H9 (cell line): Measurements from ENCODE around the gene SPDEF. TPM values are rescaled to one million over a fixed set of nuclear protein-coding genes. Genes with fewer than 3 reads are reported as not detected.

Experiments used
- DNase-seq: peaks from one replicate; pipeline ENCODE4 v3.0.0-alpha.2; 2017
- H2AFZ ChIP-seq: one replicate; pipeline ENCODE4 v1.6.1; 2013; ENCODE audit warnings: mild to moderate bottlenecking, low read length, control low read depth, moderate library complexity
- H2AK5ac ChIP-seq: 2 replicates; pipeline ENCODE4 v1.6.1; 2013; ENCODE audit warnings: low read length, control low read depth, mixed read lengths; ENCODE audit not compliant: insufficient read length
- H2BK120ac ChIP-seq: one replicate; pipeline ENCODE4 v1.6.1; 2013; ENCODE audit warnings: low read depth, mild to moderate bottlenecking, low read length, control low read depth, inconsistent platforms; ENCODE audit not compliant: poor library complexity, severe bottlenecking
- H2BK12ac ChIP-seq: 2 replicates; pipeline ENCODE4 v1.6.1; 2013; ENCODE audit warnings: low read length, control low read depth, mixed read lengths, low read depth; ENCODE audit not compliant: insufficient read length
- H2BK15ac ChIP-seq: 2 replicates; pipeline ENCODE4 v1.6.1; 2013; ENCODE audit warnings: low read depth, low read length, control low read depth
- H2BK20ac ChIP-seq: one replicate; pipeline ENCODE4 v1.6.1; 2013; ENCODE audit warnings: low read depth, mild to moderate bottlenecking, low read length, control low read depth, inconsistent platforms; ENCODE audit not compliant: poor library complexity, severe bottlenecking
- H2BK5ac ChIP-seq: 2 replicates; pipeline ENCODE4 v1.6.1; 2013; ENCODE audit warnings: low read length, control low read depth, mixed read lengths; ENCODE audit not compliant: insufficient read length
- H3K14ac ChIP-seq: 2 replicates; pipeline ENCODE4 v1.6.1; 2013; ENCODE audit warnings: low read length, control low read depth; ENCODE audit not compliant: insufficient read depth
- H3K18ac ChIP-seq: 2 replicates; pipeline ENCODE4 v1.6.1; 2013; ENCODE audit warnings: low read depth, mild to moderate bottlenecking, mixed read lengths, low read length, control low read depth; ENCODE audit not compliant: insufficient read length
- H3K23ac ChIP-seq: 2 replicates; pipeline ENCODE4 v1.6.1; 2013; ENCODE audit warnings: low read length, control low read depth, mixed read lengths, low read depth; ENCODE audit not compliant: insufficient read length
- H3K23me2 ChIP-seq: 2 replicates; pipeline ENCODE4 v1.6.1; 2013; ENCODE audit warnings: low read depth, mild to moderate bottlenecking, mixed read lengths, low read length, control low read depth; ENCODE audit not compliant: insufficient read length, poor library complexity, severe bottlenecking
- H3K27ac ChIP-seq: 2 replicates; pipeline ENCODE4 v1.5.1; 2013; ENCODE audit warnings: low read length, control low read depth, mixed read lengths, low read depth; ENCODE audit not compliant: insufficient read length
- H3K27me3 ChIP-seq: 2 replicates; pipeline ENCODE4 v1.6.1; 2013; ENCODE audit warnings: low read length, control low read depth, inconsistent platforms; ENCODE audit not compliant: insufficient read depth
- H3K4ac ChIP-seq: 2 replicates; pipeline ENCODE4 v1.6.1; 2013; ENCODE audit warnings: low read depth, mild to moderate bottlenecking, control low read depth, inconsistent platforms, low read length, moderate library complexity
- H3K4me1 ChIP-seq: 2 replicates; pipeline ENCODE4 v1.6.1; 2013; ENCODE audit warnings: low read length, control low read depth, inconsistent platforms; ENCODE audit not compliant: insufficient read depth
- H3K4me2 ChIP-seq: 2 replicates; pipeline ENCODE4 v1.6.1; 2013; ENCODE audit warnings: low read length, control low read depth, mixed read lengths; ENCODE audit not compliant: insufficient read length, insufficient read depth
- H3K56ac ChIP-seq: 2 replicates; pipeline ENCODE4 v1.6.1; 2013; ENCODE audit warnings: low read depth, mild to moderate bottlenecking, mixed read lengths, low read length, control low read depth; ENCODE audit not compliant: insufficient read length
- H3K79me1 ChIP-seq: 2 replicates; pipeline ENCODE4 v1.6.1; 2013; ENCODE audit warnings: low read depth, mild to moderate bottlenecking, moderate library complexity, low read length, control low read depth, inconsistent platforms; ENCODE audit not compliant: insufficient read depth, poor library complexity, severe bottlenecking
- H3K79me2 ChIP-seq: 2 replicates; pipeline ENCODE4 v1.6.1; 2013; ENCODE audit warnings: low read length, control low read depth, inconsistent platforms; ENCODE audit not compliant: insufficient read depth
- H3K9ac ChIP-seq: 2 replicates; pipeline ENCODE4 v1.6.1; 2013; ENCODE audit warnings: low read length, control low read depth, mixed read lengths; ENCODE audit not compliant: insufficient read length; ENCODE audit errors: extremely low read depth
- H3K9me3 ChIP-seq: one replicate; pipeline ENCODE4 v1.6.1; 2013; ENCODE audit warnings: low read depth, low read length, inconsistent platforms; ENCODE audit not compliant: control insufficient read depth
- H3T11ph ChIP-seq: one replicate; pipeline ENCODE4 v1.6.1; 2013; ENCODE audit warnings: mild to moderate bottlenecking, low read length, control low read depth, inconsistent platforms
- H4K20me1 ChIP-seq: one replicate; pipeline ENCODE4 v1.6.1; 2013; ENCODE audit not compliant: control insufficient read depth, insufficient read length, insufficient read depth
- H4K5ac ChIP-seq: 2 replicates; pipeline ENCODE4 v1.6.1; 2013; ENCODE audit warnings: low read depth, mild to moderate bottlenecking, mixed read lengths, low read length, control low read depth; ENCODE audit not compliant: insufficient read length
- H4K8ac ChIP-seq: replicated peaks from 2 replicates; pipeline ENCODE4 v1.6.1; 2013; ENCODE audit warnings: low read length, control low read depth, mixed read lengths, low read depth; ENCODE audit not compliant: insufficient read length
- H4K91ac ChIP-seq: 2 replicates; pipeline ENCODE4 v1.6.1; 2013; ENCODE audit warnings: low read depth, mild to moderate bottlenecking, moderate library complexity, mixed read lengths, low read length, control low read depth; ENCODE audit not compliant: insufficient read length
- H3K27ac Mint-ChIP-seq, 3 experiments: 2 replicates in 2 of 3; 3 replicates in 1 of 3; pipeline ENCODE4 v1.8.0; 2020 to 2021; ENCODE audit warnings: mixed read lengths in 3 of 3, mild to moderate bottlenecking in 1 of 3, moderate library complexity in 1 of 3
- H3K27me3 Mint-ChIP-seq: 2 replicates; pipeline ENCODE4 v1.8.0; 2021; ENCODE audit warnings: low read depth, mild to moderate bottlenecking, moderate library complexity, mixed read lengths
- H3K36me3 Mint-ChIP-seq, 3 experiments: 2 replicates in 2 of 3; 3 replicates in 1 of 3; pipeline ENCODE4 v1.8.0; 2020 to 2021; ENCODE audit warnings: low read depth in 3 of 3, mixed read lengths in 3 of 3; ENCODE audit not compliant: insufficient read depth in 1 of 3
- H3K4me1 Mint-ChIP-seq, 2 experiments: 2 replicates each; pipeline ENCODE4 v1.8.0; 2020; ENCODE audit warnings: mixed read lengths in 2 of 2
- H3K4me3 Mint-ChIP-seq, 2 experiments: 2 replicates in 1 of 2; 3 replicates in 1 of 2; pipeline ENCODE4 v1.8.0; 2020 to 2021; ENCODE audit warnings: mild to moderate bottlenecking in 2 of 2, mixed read lengths in 2 of 2, moderate library complexity in 1 of 2
- H3K9me3 Mint-ChIP-seq, 2 experiments: 2 replicates in 1 of 2; 3 replicates in 1 of 2; pipeline ENCODE4 v1.8.0; 2020; ENCODE audit warnings: mild to moderate bottlenecking in 2 of 2, mixed read lengths in 2 of 2, moderate library complexity in 1 of 2
- WGBS: extraction: QIAGEN DNeasy Blood & Tissue Kit; methylation state at CpG from one replicate; pipeline ENCODE4 v1.1.7; 2013; ENCODE audit warnings: missing lambda C conversion rate, low lambda C conversion rate, mixed read lengths; ENCODE audit not compliant: insufficient read length; ENCODE audit errors: extremely low coverage; 5-methylcytosine and 5-hydroxymethylcytosine counted together
- total RNA-seq: library from RNA; stranded (reverse); gene quantifications from 2 replicates; pipeline ENCODE4 v1.2.1, GENCODE V29; 2021
- TF ChIP-seq, protein P1 (sequence below): fragments of 200-600 bp; sonication (generic); conservative IDR thresholded peaks from 3 replicates; pipeline ENCODE4 v1.8.0; 2021; ENCODE audit warnings: antibody characterized with exemption, mild to moderate bottlenecking

Gene SPDEF
- total RNA-seq, 1 experiment from 2014 or later = 0.15 TPM

- TF ChIP-seq, protein P1, sequence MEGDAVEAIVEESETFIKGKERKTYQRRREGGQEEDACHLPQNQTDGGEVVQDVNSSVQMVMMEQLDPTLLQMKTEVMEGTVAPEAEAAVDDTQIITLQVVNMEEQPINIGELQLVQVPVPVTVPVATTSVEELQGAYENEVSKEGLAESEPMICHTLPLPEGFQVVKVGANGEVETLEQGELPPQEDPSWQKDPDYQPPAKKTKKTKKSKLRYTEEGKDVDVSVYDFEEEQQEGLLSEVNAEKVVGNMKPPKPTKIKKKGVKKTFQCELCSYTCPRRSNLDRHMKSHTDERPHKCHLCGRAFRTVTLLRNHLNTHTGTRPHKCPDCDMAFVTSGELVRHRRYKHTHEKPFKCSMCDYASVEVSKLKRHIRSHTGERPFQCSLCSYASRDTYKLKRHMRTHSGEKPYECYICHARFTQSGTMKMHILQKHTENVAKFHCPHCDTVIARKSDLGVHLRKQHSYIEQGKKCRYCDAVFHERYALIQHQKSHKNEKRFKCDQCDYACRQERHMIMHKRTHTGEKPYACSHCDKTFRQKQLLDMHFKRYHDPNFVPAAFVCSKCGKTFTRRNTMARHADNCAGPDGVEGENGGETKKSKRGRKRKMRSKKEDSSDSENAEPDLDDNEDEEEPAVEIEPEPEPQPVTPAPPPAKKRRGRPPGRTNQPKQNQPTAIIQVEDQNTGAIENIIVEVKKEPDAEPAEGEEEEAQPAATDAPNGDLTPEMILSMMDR = no peak
Measured at GRCh38 chr6:34571388-34571787, 15.3 kb upstream of the SPDEF start.

More at GRCh38 chr6:34571388-34571787, 15.3 kb upstream of the SPDEF start:
- Histone ChIP-seq H3T11ph (no peak overlapping the region), H3K4ac (no peak overlapping the region), H4K5ac (no peak overlapping the region), H3K27ac (no peak overlapping the region), H3K79me1 (no peaks in the 10 kb centered on the region), H3K18ac (no peak overlapping the region), H2AFZ (no peak overlapping the region), H3K27me3 (no peaks in the 10 kb centered on the region), H3K23me2 (no peaks in the 10 kb centered on the region), H4K91ac (no peak overlapping the region), H3K56ac (no peak overlapping the region), H3K4me2 (no peak overlapping the region), H3K9ac (no peak overlapping the region), H2BK20ac (no peak overlapping the region), H4K8ac (no peak overlapping the region), H3K14ac (no peak overlapping the region; the same call in 1 of the 2 replicates), H2BK12ac (no peak overlapping the region), H4K20me1 (no peaks in the 10 kb centered on the region), H2AK5ac (no peak overlapping the region), H3K79me2 (no peaks in the 10 kb centered on the region), H3K9me3 (no peaks in the 10 kb centered on the region), H2BK5ac (no peak overlapping the region), H3K4me1 (no peaks in the 10 kb centered on the region; the same call in 1 of the 2 replicates), H2BK120ac (no peak overlapping the region), H2BK15ac (no peak overlapping the region), H3K23ac (no peak overlapping the region)
- Mint-ChIP-seq H3K27ac (peak overlapping the region in 2 of 3 experiments; percentile 33 to 52; a peak in 1 of 7 replicates), H3K4me1 (peaks cover 35 to 49% of the 10 kb centered on the region in 2 experiments), H3K36me3 (peaks cover 0 to 4% (median 0%) of the 10 kb centered on the region in 3 experiments; a peak in 2 of 7 replicates), H3K9me3 (no peaks in the 10 kb centered on the region; a peak in 1 of 5 replicates), H3K4me3 (no peak overlapping the region), H3K27me3 (no peaks in the 10 kb centered on the region; the same call in 1 of the 2 replicates)
- no CpG with 5 or more reads among the region's 9 CpGs for WGBS
- no peak for DNase-seq
